Measurements from ENCODE around the gene SORBS1. TPM values are rescaled to one million over a fixed set of nuclear protein-coding genes. Genes with fewer than 3 reads are reported as not detected.

SORBS1 gene
- total RNA-seq, 2 donors from 2014 or later = 16.7 to 17.9 TPM

GRCh38 chr10:95415621-95416031 lies 145.5 kb downstream of the SORBS1 start:
- H3K27ac ChIP-seq (ENCODE audit: low read depth, low read length) = peak overlapping the region; percentile 56
- Mint-ChIP-seq H3K4me1 (peaks cover 4% of the 10 kb centered on the region), H3K27me3 (ENCODE audit: insufficient read depth) (no peaks in the 10 kb centered on the region), H3K36me3 (ENCODE audit: low read depth) (no peaks in the 10 kb centered on the region), H3K9me3 (no peaks in the 10 kb centered on the region), H3K4me3 (no peak overlapping the region), H3K27ac (no peak overlapping the region)
- H3K4me3 ChIP-seq (ENCODE audit: low read length) = no peak overlapping the region
- H3K27me3 ChIP-seq (ENCODE audit: control insufficient read depth, insufficient read depth, low read length, poor library complexity, severe bottlenecking) = no peaks in the 10 kb centered on the region
- no peak for DNase-seq
- no peak for TF ChIP-seq CTCF (conservative IDR thresholded peaks at IDR 0.05)
- no peak overlapping the region for H3K9ac ChIP-seq (ENCODE audit: extremely low read depth, low read length, poor library complexity, severe bottlenecking)
- H3K4me1 ChIP-seq (ENCODE audit: control insufficient read depth, insufficient read depth, low read length) = no peaks in the 10 kb centered on the region
- 83 to 93% methylated on average over 14 to 16 of the region's 16 CpGs for WGBS, 2 experiments (ENCODE audit: insufficient coverage in 1 of 2, insufficient read length in 1 of 2)
- no peaks in the 10 kb centered on the region for H3K36me3 ChIP-seq (ENCODE audit: control insufficient read depth, insufficient read depth, low read length)
- H3K9me3 ChIP-seq (ENCODE audit: control insufficient read depth, low read length) = no peaks in the 10 kb centered on the region

GRCh38 chr10:95414844-95415485 lies 146.2 kb downstream of the SORBS1 start:
- Histone ChIP-seq H3K4me1 (ENCODE audit: control insufficient read depth, insufficient read depth, low read length) (no peaks in the 10 kb centered on the region), H3K4me3 (ENCODE audit: low read length) (no peak overlapping the region), H3K36me3 (ENCODE audit: control insufficient read depth, insufficient read depth, low read length) (no peaks in the 10 kb centered on the region), H3K9me3 (ENCODE audit: control insufficient read depth, low read length) (no peaks in the 10 kb centered on the region), H3K27ac (ENCODE audit: low read depth, low read length) (peak overlapping the region; percentile 72), H3K27me3 (ENCODE audit: control insufficient read depth, insufficient read depth, low read length, poor library complexity, severe bottlenecking) (no peaks in the 10 kb centered on the region), H3K9ac (ENCODE audit: extremely low read depth, low read length, poor library complexity, severe bottlenecking) (no peak overlapping the region)
- no peak overlapping the region for H3K27ac Mint-ChIP-seq
- TF ChIP-seq CTCF (conservative IDR thresholded peaks at IDR 0.05) = no peak
- H3K4me1 Mint-ChIP-seq = peaks cover 9% of the 10 kb centered on the region
- H3K4me3 Mint-ChIP-seq = no peak overlapping the region
- H3K27me3 Mint-ChIP-seq (ENCODE audit: insufficient read depth) = no peaks in the 10 kb centered on the region
- 83 to 92% methylated on average over 6 to 10 of the region's 10 CpGs for WGBS, 2 experiments (ENCODE audit: insufficient coverage in 1 of 2, insufficient read length in 1 of 2)
- H3K9me3 Mint-ChIP-seq = no peaks in the 10 kb centered on the region
- H3K36me3 Mint-ChIP-seq (ENCODE audit: low read depth) = no peaks in the 10 kb centered on the region
- no peak for DNase-seq

GRCh38 chr10:95414016-95414830 lies 146.9 kb downstream of the SORBS1 start:
- Mint-ChIP-seq H3K4me1 (peaks cover 14% of the 10 kb centered on the region), H3K27me3 (ENCODE audit: insufficient read depth) (no peaks in the 10 kb centered on the region), H3K9me3 (no peaks in the 10 kb centered on the region), H3K27ac (no peak overlapping the region), H3K36me3 (ENCODE audit: low read depth) (no peaks in the 10 kb centered on the region), H3K4me3 (no peak overlapping the region)
- Histone ChIP-seq H3K27me3 (ENCODE audit: control insufficient read depth, insufficient read depth, low read length, poor library complexity, severe bottlenecking) (no peaks in the 10 kb centered on the region), H3K4me1 (ENCODE audit: control insufficient read depth, insufficient read depth, low read length) (no peaks in the 10 kb centered on the region), H3K4me3 (ENCODE audit: low read length) (no peak overlapping the region), H3K9ac (ENCODE audit: extremely low read depth, low read length, poor library complexity, severe bottlenecking) (no peak overlapping the region), H3K36me3 (ENCODE audit: control insufficient read depth, insufficient read depth, low read length) (no peaks in the 10 kb centered on the region), H3K27ac (ENCODE audit: low read depth, low read length) (peak overlapping the region; percentile 29), H3K9me3 (ENCODE audit: control insufficient read depth, low read length) (no peaks in the 10 kb centered on the region)
- no peak for DNase-seq
- WGBS, 2 experiments (ENCODE audit: insufficient coverage in 1 of 2, insufficient read length in 1 of 2) = 91 to 92% methylated on average over 19 to 27 of the region's 27 CpGs
- TF ChIP-seq CTCF (conservative IDR thresholded peaks at IDR 0.05) = no peak

All from endodermal cell (in vitro differentiated cells).